B cell (primary cell): ENCODE results near the gene ABCG1. TPM values are rescaled to one million over a fixed set of nuclear protein-coding genes. Genes with fewer than 3 reads are reported as not detected.

Experiments
- ATAC-seq: fragments of 200-7000 bp; cut with Tn5 transposase; one replicate; pipeline ENCODE4 v1.10.0; 2021; ENCODE audit warnings: low read depth, mild to moderate bottlenecking, moderate number of reproducible peaks, moderate library complexity
- CTCF ChIA-PET: fragments of 350-600 bp; sonication (Branson Sonifier 250); formaldehyde crosslinking; loops from one replicate; lab custom pipeline; 2021; ENCODE audit warnings: antibody characterized with exemption, inconsistent platforms; lab: Charles Lee
- POLR2A ChIA-PET: fragments of 350-600 bp; sonication (Branson Sonifier 250); formaldehyde crosslinking; loops from one replicate; lab custom pipeline; 2021; ENCODE audit warnings: antibody characterized with exemption; lab: Charles Lee
- DNase-seq: peaks from one replicate; pipeline ENCODE4 v3.0.0; 2013
- H2AFZ ChIP-seq: 2 replicates; pipeline ENCODE4 v1.6.1; 2012; ENCODE audit warnings: mild to moderate bottlenecking, low read depth, low read length; ENCODE audit not compliant: insufficient read depth, poor library complexity, severe bottlenecking
- H3K27ac ChIP-seq, 2 donors: 1 replicate in 1 of 2; 2 replicates in 1 of 2; pipeline ENCODE4 v1.5.1; 2012 to 2013; ENCODE audit warnings: low read length in 2 of 2, mild to moderate bottlenecking in 2 of 2, moderate library complexity in 1 of 2
- H3K27me3 ChIP-seq, 4 experiments: fragments of 200-600 bp in 1 of 4; sonication (generic) in 1 of 4; replicated peaks in 1 of 4; 1 replicate in 2 of 4; 2 replicates in 2 of 4; pipeline versions ENCODE4 v1.6.1 to v1.7.0; 2013 to 2016; ENCODE audit warnings: low read length in 3 of 4, mild to moderate bottlenecking in 2 of 4, mixed read lengths in 1 of 4, moderate library complexity in 1 of 4; ENCODE audit not compliant: insufficient read depth in 4 of 4, control insufficient read depth in 3 of 4; ENCODE audit errors: control extremely low read depth in 1 of 4
- H3K36me3 ChIP-seq, 2 experiments: replicated peaks in 1 of 2; 1 replicate in 1 of 2; 2 replicates in 1 of 2; pipeline versions ENCODE4 v1.6.1 to v1.7.1; 2013; ENCODE audit warnings: low read length in 1 of 2; ENCODE audit not compliant: insufficient read depth in 2 of 2, control insufficient read depth in 1 of 2; ENCODE audit errors: control extremely low read depth in 1 of 2, extremely low read depth in 1 of 2
- H3K4me1 ChIP-seq, 2 donors: fragments of 200-600 bp in 1 of 2; sonication (generic) in 1 of 2; 1 replicate in 1 of 2; 2 replicates in 1 of 2; pipeline versions ENCODE4 v1.5.1 to v1.6.1; 2013 to 2017; ENCODE audit warnings: low read length in 2 of 2; ENCODE audit not compliant: control insufficient read depth in 2 of 2, insufficient read depth in 2 of 2
- H3K4me2 ChIP-seq: replicated peaks from 2 replicates; pipeline ENCODE3; 2012; ENCODE audit warnings: mild to moderate bottlenecking, low read depth, low read length; ENCODE audit not compliant: poor library complexity, severe bottlenecking
- H3K4me3 ChIP-seq, 5 experiments: fragments of 200-600 bp in 1 of 5; sonication (generic) in 1 of 5; 1 replicate in 3 of 5; 2 replicates in 2 of 5; pipeline versions ENCODE4 v1.5.1 to v1.7.0; 2011 to 2016; ENCODE audit warnings: low read length in 4 of 5, mild to moderate bottlenecking in 4 of 5, low read depth in 2 of 5, control low read depth in 1 of 5, moderate library complexity in 1 of 5; ENCODE audit not compliant: insufficient read depth in 1 of 5; ENCODE audit errors: control extremely low read depth in 1 of 5, extremely low read depth in 1 of 5
- H3K79me2 ChIP-seq: fragments of 200-600 bp; sonication (generic); one replicate; pipeline ENCODE4 v1.6.0; 2016; ENCODE audit warnings: low read length; ENCODE audit not compliant: control insufficient read depth, insufficient read depth
- H3K9ac ChIP-seq: fragments of 200-600 bp; sonication (generic); 2 replicates; pipeline ENCODE4 v1.6.1; 2017; ENCODE audit warnings: mild to moderate bottlenecking, low read length, moderate library complexity
- H3K9me3 ChIP-seq, 3 donors: one replicate each; pipeline versions ENCODE4 v1.6.1 to v1.7.1; 2013; ENCODE audit warnings: low read length in 2 of 3; ENCODE audit not compliant: control insufficient read depth in 2 of 3, insufficient read depth in 1 of 3; ENCODE audit errors: control extremely low read depth in 1 of 3
- H4K20me1 ChIP-seq: 2 replicates; pipeline ENCODE4 v1.6.0; 2012; ENCODE audit warnings: mild to moderate bottlenecking, low read length; ENCODE audit not compliant: insufficient read depth, control insufficient read depth, poor library complexity, severe bottlenecking
- H3K27ac Mint-ChIP-seq: one replicate; pipeline ENCODE4 v1.8.0; 2021; ENCODE audit warnings: mixed read lengths
- H3K27me3 Mint-ChIP-seq: one replicate; pipeline ENCODE4 v1.8.0; 2021; ENCODE audit warnings: mixed read lengths
- H3K4me1 Mint-ChIP-seq: one replicate; pipeline ENCODE4 v1.8.0; 2021; ENCODE audit warnings: mixed read lengths
- H3K4me3 Mint-ChIP-seq: one replicate; pipeline ENCODE4 v1.8.0; 2021; ENCODE audit warnings: mixed read lengths
- H3K9me3 Mint-ChIP-seq: one replicate; pipeline ENCODE4 v1.8.0; 2022; ENCODE audit warnings: mixed read lengths; ENCODE audit not compliant: insufficient read depth
- CTCF ChIP-seq: fragments of 200-600 bp; IDR thresholded peaks from one replicate; pipeline ENCODE4 v1.8.0; 2022; ENCODE audit warnings: antibody characterized with exemption, mild to moderate bottlenecking
- EZH2 ChIP-seq: IDR thresholded peaks from 2 replicates; pipeline ENCODE4 v1.6.1; 2012; ENCODE audit warnings: borderline replicate concordance, low read depth, mild to moderate bottlenecking, moderate library complexity, low read length; ENCODE audit not compliant: insufficient read depth, poor library complexity, severe bottlenecking
- WGBS: methylation state at CpG from one replicate; pipeline ENCODE4 v1.1.5; 2013; ENCODE audit warnings: missing lambda C conversion rate; ENCODE audit not compliant: insufficient coverage; 5-methylcytosine and 5-hydroxymethylcytosine counted together
- intact Hi-C: fragments of 100-400 bp; cut with micrococcal nuclease; formaldehyde crosslinking; loops from one replicate; pipeline ENCODE4 v1.10.0; 2022
- polyA plus RNA-seq: library from polyadenylated mRNA; depleted of rRNA; stranded (reverse); fragments of >200 nt; gene quantifications from 2 replicates; pipeline ENCODE4 v1.2.3, GENCODE V29; 2012
- total RNA-seq, 2 donors: library from RNA; stranded (reverse); fragments of 120-200 nt in 1 of 2; gene quantifications; 1 replicate in 1 of 2; 2 replicates in 1 of 2; pipeline versions ENCODE4 v1.2.3 to v1.2.4, GENCODE V29; 2013 to 2022

Gene ABCG1
- total and polyA plus RNA-seq, 2 donors (not counting 1 experiment from before 2014, with no cell fraction given): 8.7 to 27.5 TPM

GRCh38 chr21:42265231-42265812, 46.4 kb downstream of the ABCG1 start:
- DNase-seq (no peak), ATAC-seq (no peak)
- ChIA-PET POLR2A (no interaction called here), CTCF (interaction anchor here (8.3 kb wide), 1 partner anchor 100 kb away, joined by 148 read pairs; no protein-coding TSS in a partner anchor)
- Histone ChIP-seq H3K36me3 (peaks cover 0 to 21% of the 10 kb centered on the region in 2 experiments), H4K20me1 (peaks cover 95% of the 10 kb centered on the region), H3K79me2 (peaks cover 86% of the 10 kb centered on the region), H3K9me3 (peaks cover 0 to 3% (median 0%) of the 10 kb centered on the region in 3 donors), H3K9ac (no peak overlapping the region), H2AFZ (no peak overlapping the region), H3K4me1 (peaks cover 27 to 33% of the 10 kb centered on the region in 2 donors), H3K27ac (no peak overlapping the region), H3K4me3 (no peak overlapping the region), H3K4me2 (no peak overlapping the region), H3K27me3 (peaks cover 0 to 3% (median 0%) of the 10 kb centered on the region in 4 experiments)
- H3K27ac Mint-ChIP-seq: no peak overlapping the region
- H3K27me3 Mint-ChIP-seq: no peaks in the 10 kb centered on the region
- 91% methylated on average over 12 of the region's 12 CpGs for WGBS
- intact Hi-C loops: no loop called here
- TF ChIP-seq CTCF (no peak), EZH2 (no peak)
- no peaks in the 10 kb centered on the region for H3K9me3 Mint-ChIP-seq
- peaks cover 37% of the 10 kb centered on the region for H3K4me1 Mint-ChIP-seq
- H3K4me3 Mint-ChIP-seq: no peak overlapping the region

- H4K20me1 ChIP-seq: peaks cover 84% of the 10 kb centered on the region
- no peak overlapping the region for H3K9ac ChIP-seq
- H3K27ac ChIP-seq: no peak overlapping the region
- no peaks in the 10 kb centered on the region for H3K27me3 Mint-ChIP-seq
- H3K4me3 ChIP-seq: no peak overlapping the region
- TF ChIP-seq EZH2 (no peak), CTCF (no peak)
- H3K4me1 Mint-ChIP-seq: peaks cover 37% of the 10 kb centered on the region
- WGBS: 78% methylated on average over 5 of the region's 7 CpGs
- peaks cover 0 to 3% (median 0%) of the 10 kb centered on the region in 3 donors for H3K9me3 ChIP-seq
- H3K4me3 Mint-ChIP-seq: no peak overlapping the region
- ChIA-PET POLR2A (no interaction called here), CTCF (no interaction called here)
- no peaks in the 10 kb centered on the region for H3K9me3 Mint-ChIP-seq
- H3K27ac Mint-ChIP-seq: no peak overlapping the region
- H3K4me2 ChIP-seq: no peak overlapping the region
- intact Hi-C loops: no loop called here
- no peak for DNase-seq
- peaks cover 0 to 19% of the 10 kb centered on the region in 2 experiments for H3K36me3 ChIP-seq
- peaks cover 69% of the 10 kb centered on the region for H3K79me2 ChIP-seq
- ATAC-seq: no peak
- H3K27me3 ChIP-seq: peaks cover 0 to 3% (median 0%) of the 10 kb centered on the region in 4 experiments
- H3K4me1 ChIP-seq: peaks cover 27 to 33% of the 10 kb centered on the region in 2 donors
- no peak overlapping the region for H2AFZ ChIP-seq
Observed at GRCh38 chr21:42266971-42267556, 48.1 kb downstream of the ABCG1 start.
